Neural crest cell (in vitro differentiated cells): ENCODE results near the gene DNAJB8. TPM values are rescaled to one million over a fixed set of nuclear protein-coding genes. Genes with fewer than 3 reads are reported as not detected.

ENCODE experiments used
- DNase-seq: peaks from one replicate; pipeline ENCODE4 v3.0.0; 2021; ENCODE audit warnings: low read depth, mixed read lengths, low spot score
- H3K27ac Mint-ChIP-seq: one replicate; pipeline ENCODE4 v1.8.0; 2021; ENCODE audit warnings: mild to moderate bottlenecking, mixed read lengths; ENCODE audit not compliant: unreplicated experiment
- H3K27me3 Mint-ChIP-seq: 2 replicates; pipeline ENCODE4 v1.8.0; 2021; ENCODE audit warnings: low read depth, mild to moderate bottlenecking, mixed read lengths
- H3K36me3 Mint-ChIP-seq: 2 replicates; pipeline ENCODE4 v1.8.0; 2021; ENCODE audit warnings: low read depth, mild to moderate bottlenecking, mixed read lengths
- H3K4me1 Mint-ChIP-seq: 2 replicates; pipeline ENCODE4 v1.8.0; 2021; ENCODE audit warnings: mixed read lengths
- H3K4me3 Mint-ChIP-seq: one replicate; pipeline ENCODE4 v1.8.0; 2021; ENCODE audit warnings: mild to moderate bottlenecking, mixed read lengths
- H3K9me3 Mint-ChIP-seq: 2 replicates; pipeline ENCODE4 v1.8.0; 2021; ENCODE audit warnings: mixed read lengths
- CTCF ChIP-seq: fragments of 200-600 bp; sonication (generic); conservative IDR thresholded peaks from 2 replicates; pipeline ENCODE4 v1.5.0; 2021; ENCODE audit warnings: antibody characterized with exemption, mild to moderate bottlenecking
- total RNA-seq: library from RNA; stranded (reverse); gene quantifications from 2 replicates; pipeline ENCODE4 v1.2.1, GENCODE V29; 2021

The DNAJB8 gene
- total RNA-seq, 1 donor from 2014 or later: not detected

DNA sequence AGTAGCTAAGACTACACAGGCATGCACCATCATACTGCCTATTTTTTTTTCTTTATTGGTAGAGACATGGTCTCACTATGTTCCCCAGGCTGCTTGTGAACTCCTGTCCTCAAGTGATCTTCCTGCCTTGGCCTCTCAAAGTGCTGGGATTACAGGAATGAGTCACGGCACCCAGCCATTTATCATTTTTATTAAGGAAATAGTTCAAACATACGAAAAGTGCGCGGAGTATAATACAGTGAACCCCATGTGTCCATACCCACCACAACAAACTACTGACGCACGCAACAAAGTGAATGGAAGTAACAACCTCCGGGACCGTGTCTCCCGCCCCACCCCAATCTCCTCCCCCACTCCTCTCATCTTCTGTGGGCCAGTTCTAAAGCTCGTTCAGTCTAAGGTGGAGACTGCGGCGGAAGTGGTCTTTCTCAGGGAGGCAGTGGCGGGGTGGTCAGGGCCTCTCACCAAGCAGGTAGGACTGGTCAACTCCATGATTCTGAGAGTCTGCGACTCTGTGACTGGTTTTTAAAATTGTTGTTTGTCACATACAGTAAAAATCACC lies 42.1 kb downstream of the DNAJB8 start:
- DNase-seq: no peak
- no peaks in the 10 kb centered on the region for H3K9me3 Mint-ChIP-seq
- H3K36me3 Mint-ChIP-seq: no peaks in the 10 kb centered on the region
- no peak for TF ChIP-seq CTCF
- H3K4me3 Mint-ChIP-seq: no peak overlapping the region
- peaks cover 16% of the 10 kb centered on the region for H3K4me1 Mint-ChIP-seq
- no peak overlapping the region for H3K27ac Mint-ChIP-seq
- peaks cover 46% of the 10 kb centered on the region for H3K27me3 Mint-ChIP-seq

DNA sequence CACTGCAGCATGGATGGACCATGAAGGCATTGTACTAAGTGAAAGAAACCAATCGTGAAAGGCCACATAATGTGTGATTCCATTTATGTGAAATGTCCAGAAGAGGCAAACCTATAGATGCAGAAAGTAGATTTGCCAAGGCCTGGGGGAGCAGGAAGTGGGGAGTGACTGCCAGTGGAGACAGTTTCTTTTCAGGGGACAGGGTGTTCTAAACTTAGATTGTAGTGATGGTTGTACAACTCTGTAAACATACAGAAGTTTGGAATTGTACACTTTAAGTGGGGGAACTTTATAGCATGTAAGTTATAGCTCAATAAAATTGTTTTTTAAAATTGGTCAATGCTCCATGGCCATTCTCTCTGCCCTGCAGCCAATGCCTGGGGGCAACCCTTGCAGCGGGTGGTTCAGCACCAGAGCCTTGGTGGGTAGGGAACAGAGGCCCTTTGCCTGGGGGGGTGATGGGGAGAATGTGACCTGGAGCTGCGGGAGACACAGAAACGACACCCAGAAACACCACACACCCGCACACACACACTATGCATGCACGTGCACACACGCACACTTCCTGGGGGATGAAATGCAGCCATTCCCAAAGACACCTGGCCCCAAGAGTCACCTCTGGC lies 43.1 kb downstream of the DNAJB8 start:
- DNase-seq: no peak
- Mint-ChIP-seq H3K9me3 (peaks cover 4% of the 10 kb centered on the region), H3K27ac (no peak overlapping the region), H3K27me3 (peaks cover 38% of the 10 kb centered on the region), H3K4me3 (no peak overlapping the region), H3K4me1 (peaks cover 16% of the 10 kb centered on the region), H3K36me3 (peaks cover 4% of the 10 kb centered on the region)
- TF ChIP-seq CTCF: no peak

GRCh38 chr3:128422762-128423524 lies 43.7 kb downstream of the DNAJB8 start:
- TF ChIP-seq CTCF: no peak
- Mint-ChIP-seq H3K27ac (no peak overlapping the region), H3K4me3 (no peak overlapping the region), H3K9me3 (peaks cover 4% of the 10 kb centered on the region), H3K27me3 (peaks cover 31% of the 10 kb centered on the region), H3K4me1 (peaks cover 10% of the 10 kb centered on the region), H3K36me3 (peaks cover 4% of the 10 kb centered on the region)
- DNase-seq: no peak

GRCh38 chr3:128421966-128422365 lies 44.7 kb downstream of the DNAJB8 start:
- TF ChIP-seq CTCF: no peak
- peaks cover 4% of the 10 kb centered on the region for H3K9me3 Mint-ChIP-seq
- peaks cover 4% of the 10 kb centered on the region for H3K36me3 Mint-ChIP-seq
- H3K4me3 Mint-ChIP-seq: no peak overlapping the region
- no peak overlapping the region for H3K27ac Mint-ChIP-seq
- DNase-seq: no peak
- peaks cover under 1% of the 10 kb centered on the region for H3K4me1 Mint-ChIP-seq
- peaks cover 22% of the 10 kb centered on the region for H3K27me3 Mint-ChIP-seq

DNA sequence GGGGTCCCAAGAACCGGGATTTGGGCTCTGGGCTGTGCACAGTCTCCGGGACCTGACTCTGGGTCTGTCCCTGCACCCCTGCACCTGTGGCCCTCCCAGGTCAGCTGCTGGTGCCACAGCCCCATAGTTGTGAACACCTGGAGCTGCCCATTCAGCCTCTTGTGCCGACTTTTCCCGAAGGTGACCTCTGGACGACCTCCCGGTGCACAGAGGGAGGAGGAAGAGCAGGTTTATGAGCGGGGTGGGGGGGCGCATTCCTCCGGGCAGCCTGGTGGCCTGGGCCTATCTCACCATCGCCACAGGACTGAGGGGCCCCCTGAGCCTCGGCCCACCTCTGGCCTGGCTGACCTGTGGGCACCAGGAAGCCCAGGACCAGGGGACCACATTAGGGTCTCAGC lies 45.3 kb downstream of the DNAJB8 start:
- Mint-ChIP-seq H3K4me3 (no peak overlapping the region), H3K27me3 (peaks cover 21% of the 10 kb centered on the region)

More for the DNA sequence above, 45.3 kb downstream of the DNAJB8 start:
- Mint-ChIP-seq H3K4me1 (no peaks in the 10 kb centered on the region), H3K36me3 (peaks cover 4% of the 10 kb centered on the region), H3K9me3 (peaks cover 4% of the 10 kb centered on the region), H3K27ac (no peak overlapping the region)
- no peak for TF ChIP-seq CTCF
- no peak for DNase-seq
